ENCODE results near the gene MUCL3.

GRCh38 chr6:30935018-30935417 is 5.8 kb upstream of the MUCL3 start:
- TF ChIP-seq EP300 (IDR thresholded peaks at IDR 0.05): no peak
- TF ChIP-seq CTCF (IDR thresholded peaks at IDR 0.05): no peak
- TF ChIP-seq POLR2A (IDR thresholded peaks at IDR 0.05; ENCODE audit: low read depth): no peak
- no peak for TF ChIP-seq POLR2AphosphoS5 (IDR thresholded peaks at IDR 0.05)
